NCI-H1105 (cell line): ENCODE measurements around the gene FLT3.

Experiments
- DNase-seq: peaks from one replicate; lab custom pipeline; 2025; lab: John Stamatoyannopoulos, UW

FLT3 gene

GRCh38 chr13:28001837-28002473 is 98.4 kb downstream of the FLT3 start:
- no peak for DNase-seq

GRCh38 chr13:28001049-28001448 is 99.3 kb downstream of the FLT3 start:
- DNase-seq = no peak

GRCh38 chr13:28000567-28000966 is 99.8 kb downstream of the FLT3 start:
- DNase-seq = no peak

GRCh38 chr13:27997904-27998522 is 102.4 kb downstream of the FLT3 start:
- no peak for DNase-seq

GRCh38 chr13:27991881-27992280 is 108.5 kb downstream of the FLT3 start:
- no peak for DNase-seq

DNA sequence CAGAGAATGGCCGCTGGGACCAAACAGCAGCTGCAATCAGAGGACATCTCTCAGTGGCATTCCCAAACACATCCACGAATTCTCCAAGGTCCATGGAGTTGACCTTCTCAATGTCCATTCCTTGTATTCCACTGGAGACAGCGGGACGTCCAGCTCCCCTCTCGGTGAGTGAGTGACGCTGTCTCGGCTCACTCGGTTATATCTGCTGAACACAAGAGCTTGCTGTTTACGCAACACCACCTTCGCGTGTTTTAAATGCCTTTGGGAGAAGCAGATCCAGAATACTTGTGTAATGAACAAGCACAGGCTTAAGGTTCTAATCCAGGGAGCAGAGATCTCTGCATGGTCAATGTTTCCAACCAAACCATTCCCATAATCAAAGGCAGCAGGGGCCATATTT is 111.9 kb downstream of the FLT3 start, which contains the start of gene URAD:
URAD (minus strand) TSS at position 174 of the 400 bp plus-strand sequence; CDS start at position 118, 56 bp downstream.
- no peak for DNase-seq

DNA sequence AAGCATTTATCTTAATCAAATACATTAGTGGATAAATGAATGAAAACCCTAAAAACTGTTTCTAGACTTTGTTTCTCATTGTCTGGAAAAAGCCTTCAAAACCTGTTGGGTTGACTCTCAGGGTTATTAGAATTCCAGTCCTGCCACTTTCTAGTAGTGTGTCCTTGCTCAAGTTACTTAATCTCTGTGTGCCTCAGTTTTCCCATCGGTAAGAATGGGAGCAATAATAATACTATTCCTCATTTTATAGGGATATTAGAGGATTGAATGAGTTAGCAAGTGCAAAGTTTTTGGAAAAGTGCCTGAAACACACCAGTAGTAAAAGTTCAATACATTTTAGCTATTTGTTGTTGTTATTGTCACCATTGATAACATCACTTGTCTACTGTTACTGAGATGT is 114.8 kb downstream of the FLT3 start:
- no peak for DNase-seq

GRCh38 chr13:27982361-27982760 is 118.0 kb downstream of the FLT3 start:
- DNase-seq = no peak

- DNase-seq = no peak
Measured at GRCh38 chr13:27981006-27981708, 119.2 kb downstream of the FLT3 start.

DNA sequence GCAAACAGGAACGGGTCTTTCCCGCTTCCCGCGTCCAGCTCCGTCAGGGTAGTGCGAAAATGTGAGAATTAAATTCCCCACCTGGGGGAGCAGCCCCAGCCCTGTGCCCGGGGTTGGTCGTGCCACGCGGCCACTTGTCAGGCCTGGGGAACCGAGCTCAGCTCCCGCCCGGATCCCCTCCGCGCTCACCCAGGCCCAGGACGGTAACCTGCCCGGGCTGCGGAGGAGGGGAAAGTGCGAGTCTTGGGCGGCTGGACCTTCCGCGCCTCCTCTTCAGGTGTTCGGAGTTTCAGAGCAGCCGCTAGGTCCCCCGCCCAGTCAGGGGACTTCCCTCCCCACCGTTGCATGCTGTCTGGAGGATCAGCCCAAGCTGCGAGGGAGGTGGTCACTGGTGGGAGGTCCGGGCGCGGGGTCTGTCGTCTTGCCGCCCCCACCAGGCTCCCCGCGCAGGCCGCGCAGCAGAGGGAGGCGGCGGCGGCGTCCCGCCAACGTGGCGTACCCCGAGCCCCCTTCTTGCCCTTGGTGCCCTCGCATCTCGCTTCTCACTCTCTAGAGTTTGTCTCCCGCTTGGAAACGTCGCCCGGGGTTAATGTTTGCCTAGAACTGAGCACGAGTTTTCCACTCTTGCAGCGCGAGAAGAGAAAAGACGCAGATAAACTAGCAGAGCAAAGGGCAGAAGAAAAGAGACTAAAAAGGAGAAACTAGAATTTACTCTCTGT is 119.9 kb downstream of the FLT3 start:
- no peak for DNase-seq

DNA sequence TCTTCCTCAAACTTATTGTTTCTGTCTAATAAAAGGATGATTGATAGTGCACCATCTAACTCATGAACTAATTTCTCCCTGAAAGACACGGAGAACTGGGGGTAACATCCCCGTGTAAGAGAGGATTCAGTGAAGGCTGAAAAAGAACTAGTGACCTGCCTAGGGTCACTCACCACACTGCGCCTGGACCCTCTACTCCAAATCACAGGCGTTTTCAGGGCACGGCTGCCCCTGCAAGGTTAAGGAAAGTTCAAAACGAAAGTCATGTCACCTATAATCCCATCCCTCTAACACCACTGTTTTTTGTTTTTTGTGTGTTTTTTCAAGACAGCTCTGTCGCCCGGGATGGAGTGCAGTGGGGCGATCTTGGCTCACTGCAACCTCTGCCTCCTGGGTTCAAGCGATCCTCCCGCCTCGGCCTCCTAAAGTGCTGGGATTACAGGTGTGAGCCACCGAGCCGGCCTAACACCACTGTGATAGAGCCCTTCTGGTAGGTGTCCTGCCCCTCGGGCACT is 120.6 kb downstream of the FLT3 start:
- DNase-seq = no peak

GRCh38 chr13:27979001-27979643 is 121.3 kb downstream of the FLT3 start:
- no peak for DNase-seq

DNA sequence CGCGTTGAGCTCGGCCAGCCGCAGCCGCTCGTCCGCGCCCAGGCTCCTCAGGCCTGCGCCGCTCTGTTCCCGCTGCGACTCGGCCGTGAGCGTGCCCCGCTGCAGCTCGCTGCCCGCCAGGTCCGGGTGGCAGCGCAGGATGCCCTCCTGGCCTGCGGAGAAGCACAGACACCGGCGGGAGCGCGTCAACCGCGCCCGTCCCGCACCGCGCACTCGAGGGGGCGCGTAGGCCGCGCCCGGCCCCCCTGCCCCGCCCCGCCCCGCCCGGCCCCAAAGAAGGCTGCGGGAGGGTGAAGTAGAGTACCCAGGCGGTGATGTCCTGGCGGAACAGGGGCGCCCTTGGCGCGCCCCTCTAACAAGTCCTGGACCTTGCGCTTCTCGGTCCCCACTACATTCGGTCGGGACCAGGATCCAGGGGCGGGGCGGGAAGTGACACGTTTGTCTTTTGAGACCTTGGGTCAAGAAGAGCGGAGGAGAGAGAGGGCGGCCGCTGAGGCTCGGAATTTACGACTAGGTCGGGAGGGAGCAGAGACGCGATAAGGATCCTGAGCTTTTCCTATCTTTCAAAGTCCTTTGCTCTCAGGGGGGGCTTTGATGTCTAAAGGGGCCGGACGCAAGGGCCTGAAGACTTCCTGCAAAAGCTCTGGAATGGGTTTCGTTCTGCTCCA is 121.9 kb downstream of the FLT3 start:
- DNase-seq = no peak

GRCh38 chr13:27977476-27978300 is 122.7 kb downstream of the FLT3 start:
- DNase-seq = no peak

GRCh38 chr13:27976362-27977091 is 123.8 kb downstream of the FLT3 start:
- no peak for DNase-seq

- no peak for DNase-seq
Measured at GRCh38 chr13:27975564-27976361, 124.6 kb downstream of the FLT3 start.

- no peak for DNase-seq
Measured at GRCh38 chr13:27973961-27974662, 126.3 kb downstream of the FLT3 start.

DNA sequence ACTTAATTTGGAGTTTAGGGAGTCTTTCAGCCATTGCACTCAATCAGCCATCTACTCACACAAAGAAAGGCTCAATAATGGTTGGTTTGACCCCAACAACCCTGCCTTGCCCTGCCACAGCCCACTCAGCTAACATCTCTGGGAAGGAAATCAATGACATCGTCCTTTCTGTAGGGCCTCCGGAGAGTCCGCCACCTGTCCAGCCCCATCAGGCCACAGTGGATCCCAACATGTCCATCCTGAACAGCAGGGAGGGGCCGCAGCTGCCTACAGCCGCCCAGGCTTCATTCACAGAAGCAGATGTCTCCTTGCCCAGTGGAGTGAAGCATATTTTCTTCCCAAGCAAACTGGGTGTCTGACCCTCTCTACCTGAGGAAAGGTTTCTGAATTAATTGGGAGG is 127.1 kb downstream of the FLT3 start:
- no peak for DNase-seq
